ENCODE measurements around the gene SSX2IP. TPM values are rescaled to one million over a fixed set of nuclear protein-coding genes. Genes with fewer than 3 reads are reported as not detected.
A peak's percentile ranks its signal among the peaks of the same experiment; 100 is the strongest.

The SSX2IP gene
- total RNA-seq, 1 experiment from 2014 or later: 13.8 TPM

GRCh38 chr1:84712276-84712874 is 22.1 kb upstream of the SSX2IP start:
- no peak for DNase-seq (ENCODE audit: low read depth)
- in situ Hi-C loops (cut with HindIII; ENCODE audit: low pct_unique_long_range_greater_than_20kb, low sequenced_read_pairs): no loop called here

- DNase-seq (ENCODE audit: low read depth): no peak
- in situ Hi-C loops (cut with HindIII; ENCODE audit: low pct_unique_long_range_greater_than_20kb, low sequenced_read_pairs): no loop called here
These were observed 21.6 kb upstream of the SSX2IP start for GRCh38 chr1:84711869-84712268.

GRCh38 chr1:84711121-84711520 is 20.9 kb upstream of the SSX2IP start:
- DNase-seq (ENCODE audit: low read depth): no peak
- in situ Hi-C loops (cut with HindIII; ENCODE audit: low pct_unique_long_range_greater_than_20kb, low sequenced_read_pairs): no loop called here

GRCh38 chr1:84709131-84709530 is 18.9 kb upstream of the SSX2IP start:
- in situ Hi-C loops (cut with HindIII; ENCODE audit: low pct_unique_long_range_greater_than_20kb, low sequenced_read_pairs): no loop called here

GRCh38 chr1:84708031-84708430 is 17.8 kb upstream of the SSX2IP start:
- in situ Hi-C loops (cut with HindIII; ENCODE audit: low pct_unique_long_range_greater_than_20kb, low sequenced_read_pairs): no loop called here
- no peak for DNase-seq (ENCODE audit: low read depth)

More at GRCh38 chr1:84709131-84709530, 18.9 kb upstream of the SSX2IP start:
- no peak for DNase-seq (ENCODE audit: low read depth)

- DNase-seq (ENCODE audit: low read depth): no peak
- in situ Hi-C loops (cut with HindIII; ENCODE audit: low pct_unique_long_range_greater_than_20kb, low sequenced_read_pairs): no loop called here
These were observed 15.3 kb upstream of the SSX2IP start for GRCh38 chr1:84705513-84705912.

GRCh38 chr1:84704872-84705417 is 14.7 kb upstream of the SSX2IP start:
- DNase-seq (ENCODE audit: low read depth): no peak
- in situ Hi-C loops (cut with HindIII; ENCODE audit: low pct_unique_long_range_greater_than_20kb, low sequenced_read_pairs): no loop called here

GRCh38 chr1:84703431-84703830 is 13.2 kb upstream of the SSX2IP start:
- no peak for DNase-seq (ENCODE audit: low read depth)
- in situ Hi-C loops (cut with HindIII; ENCODE audit: low pct_unique_long_range_greater_than_20kb, low sequenced_read_pairs): no loop called here

- in situ Hi-C loops (cut with HindIII; ENCODE audit: low pct_unique_long_range_greater_than_20kb, low sequenced_read_pairs): no loop called here
- DNase-seq (ENCODE audit: low read depth): no peak
These were observed 11.9 kb upstream of the SSX2IP start for GRCh38 chr1:84702143-84702542.

GRCh38 chr1:84701376-84701775 is 11.1 kb upstream of the SSX2IP start:
- in situ Hi-C loops (cut with HindIII; ENCODE audit: low pct_unique_long_range_greater_than_20kb, low sequenced_read_pairs): no loop called here
- DNase-seq (ENCODE audit: low read depth): no peak

GRCh38 chr1:84700070-84700469 is 9.8 kb upstream of the SSX2IP start:
- no peak for DNase-seq (ENCODE audit: low read depth)
- in situ Hi-C loops (cut with HindIII; ENCODE audit: low pct_unique_long_range_greater_than_20kb, low sequenced_read_pairs): no loop called here

- in situ Hi-C loops (cut with HindIII; ENCODE audit: low pct_unique_long_range_greater_than_20kb, low sequenced_read_pairs): no loop called here
- DNase-seq (ENCODE audit: low read depth): peak; percentile 48
These were observed 8.2 kb upstream of the SSX2IP start for GRCh38 chr1:84698151-84699110.

- DNase-seq (ENCODE audit: low read depth): no peak
- in situ Hi-C loops (cut with HindIII; ENCODE audit: low pct_unique_long_range_greater_than_20kb, low sequenced_read_pairs): no loop called here
These were observed 3.5 kb upstream of the SSX2IP start for GRCh38 chr1:84693785-84694184.

- in situ Hi-C loops (cut with HindIII; ENCODE audit: low pct_unique_long_range_greater_than_20kb, low sequenced_read_pairs): no loop called here
- no peak for DNase-seq (ENCODE audit: low read depth)
These were observed 2.7 kb upstream of the SSX2IP start for GRCh38 chr1:84693005-84693404.

- in situ Hi-C loops (cut with HindIII; ENCODE audit: low pct_unique_long_range_greater_than_20kb, low sequenced_read_pairs): no loop called here
- DNase-seq (ENCODE audit: low read depth): no peak
These were observed 2.1 kb upstream of the SSX2IP start for GRCh38 chr1:84692391-84692790.

- DNase-seq (ENCODE audit: low read depth): no peak
- in situ Hi-C loops (cut with HindIII; ENCODE audit: low pct_unique_long_range_greater_than_20kb, low sequenced_read_pairs): no loop called here
These were observed 992 bp upstream of the SSX2IP start for GRCh38 chr1:84691122-84691783.

- peak; percentile 41 for DNase-seq (ENCODE audit: low read depth)
- in situ Hi-C loops (cut with HindIII; ENCODE audit: low pct_unique_long_range_greater_than_20kb, low sequenced_read_pairs): no loop called here
These were observed 506 bp downstream of the SSX2IP start for GRCh38 chr1:84689514-84690396.

GRCh38 chr1:84688463-84689061 is 1.7 kb downstream of the SSX2IP start:
- in situ Hi-C loops (cut with HindIII; ENCODE audit: low pct_unique_long_range_greater_than_20kb, low sequenced_read_pairs): no loop called here
- DNase-seq (ENCODE audit: low read depth): no peak

Measured in Caki2 (cell line).